ENCODE results near the gene GPR39.

- TF ChIP-seq, protein P1, sequence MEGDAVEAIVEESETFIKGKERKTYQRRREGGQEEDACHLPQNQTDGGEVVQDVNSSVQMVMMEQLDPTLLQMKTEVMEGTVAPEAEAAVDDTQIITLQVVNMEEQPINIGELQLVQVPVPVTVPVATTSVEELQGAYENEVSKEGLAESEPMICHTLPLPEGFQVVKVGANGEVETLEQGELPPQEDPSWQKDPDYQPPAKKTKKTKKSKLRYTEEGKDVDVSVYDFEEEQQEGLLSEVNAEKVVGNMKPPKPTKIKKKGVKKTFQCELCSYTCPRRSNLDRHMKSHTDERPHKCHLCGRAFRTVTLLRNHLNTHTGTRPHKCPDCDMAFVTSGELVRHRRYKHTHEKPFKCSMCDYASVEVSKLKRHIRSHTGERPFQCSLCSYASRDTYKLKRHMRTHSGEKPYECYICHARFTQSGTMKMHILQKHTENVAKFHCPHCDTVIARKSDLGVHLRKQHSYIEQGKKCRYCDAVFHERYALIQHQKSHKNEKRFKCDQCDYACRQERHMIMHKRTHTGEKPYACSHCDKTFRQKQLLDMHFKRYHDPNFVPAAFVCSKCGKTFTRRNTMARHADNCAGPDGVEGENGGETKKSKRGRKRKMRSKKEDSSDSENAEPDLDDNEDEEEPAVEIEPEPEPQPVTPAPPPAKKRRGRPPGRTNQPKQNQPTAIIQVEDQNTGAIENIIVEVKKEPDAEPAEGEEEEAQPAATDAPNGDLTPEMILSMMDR (IDR thresholded peaks at IDR 0.05) = no peak
- no peak for TF ChIP-seq ZFX (IDR thresholded peaks at IDR 0.05; ENCODE audit: borderline replicate concordance)
These were observed 167.2 kb downstream of the GPR39 start for GRCh38 chr2:132583666-132584360.

Measured in 22Rv1 (cell line).